Right hindlimb (tissue), 1 donor: ENCODE results near the gene CDC7.
A peak's percentile ranks its signal among the peaks of the same experiment; 100 is the strongest.
"Not testable (repeated sequence)": the region's sequence is repeated elsewhere in the genome, so short reads cannot be mapped to it uniquely, and the experiment has no call there.

Source experiments
- DNase-seq: peaks from one replicate; pipeline ENCODE4 v3.0.0-alpha.2; 2018

Gene CDC7

DNA sequence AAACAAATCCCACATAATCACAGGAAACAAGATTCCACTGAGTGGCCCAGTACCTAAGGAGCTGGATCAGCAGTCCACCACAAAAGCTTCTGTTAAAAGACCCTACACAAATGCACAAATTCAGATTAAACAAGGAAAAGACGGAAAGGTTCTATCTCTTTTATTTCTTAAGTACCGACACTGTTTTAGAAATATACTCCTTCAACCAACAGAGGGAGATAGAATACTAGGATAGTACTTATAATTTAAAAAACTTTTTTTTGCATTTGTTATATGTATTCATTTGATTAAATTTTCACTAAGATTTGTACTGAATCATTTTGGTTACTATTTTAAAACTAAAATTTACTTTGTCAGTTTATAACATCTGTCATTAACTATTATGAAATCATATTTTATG, 12.5 kb downstream of the CDC7 start:
- DNase-seq, result no peak

DNA sequence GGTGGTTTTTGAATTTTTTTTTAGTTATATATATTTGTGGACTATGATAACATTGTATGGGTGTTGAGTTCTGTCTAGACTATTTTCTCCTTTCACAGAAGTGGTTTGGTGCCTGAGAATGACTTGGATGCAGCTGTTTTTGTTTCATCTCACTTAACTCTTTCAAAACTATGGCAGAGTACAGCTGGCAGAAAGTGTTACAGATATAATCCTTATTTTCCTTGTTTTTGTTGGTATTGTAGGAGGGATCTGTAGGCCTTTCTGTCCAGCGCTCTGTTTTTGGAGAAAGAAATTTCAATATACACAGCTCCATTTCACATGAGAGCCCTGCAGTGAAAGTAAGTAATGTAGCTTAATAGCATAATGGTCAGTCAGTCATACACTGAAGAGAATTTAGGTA, 13.1 kb downstream of the CDC7 start:
- DNase-seq, result no peak

DNA sequence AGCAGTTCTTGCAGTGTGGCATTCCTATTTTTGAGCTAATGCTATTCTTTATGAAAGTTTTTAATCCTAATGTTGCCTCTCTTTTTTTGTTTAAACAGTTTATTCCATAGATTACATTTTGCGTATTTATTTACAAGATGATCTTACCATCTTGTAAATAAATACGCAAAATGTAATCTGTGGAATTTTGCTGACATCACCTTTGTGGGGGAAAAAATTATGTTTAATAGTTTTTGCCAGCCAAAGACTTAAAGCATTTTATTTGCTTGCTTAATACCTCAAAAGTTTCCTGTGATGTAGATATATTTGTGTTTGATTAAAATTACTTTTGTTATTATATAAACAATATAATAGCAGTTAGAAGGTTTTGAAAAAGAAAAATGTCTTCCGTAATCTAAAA, 15.3 kb downstream of the CDC7 start:
- DNase-seq, result no peak

GRCh38 chr1:91516605-91517004, 16.0 kb downstream of the CDC7 start:
- not testable (repeated sequence) for DNase-seq

DNA sequence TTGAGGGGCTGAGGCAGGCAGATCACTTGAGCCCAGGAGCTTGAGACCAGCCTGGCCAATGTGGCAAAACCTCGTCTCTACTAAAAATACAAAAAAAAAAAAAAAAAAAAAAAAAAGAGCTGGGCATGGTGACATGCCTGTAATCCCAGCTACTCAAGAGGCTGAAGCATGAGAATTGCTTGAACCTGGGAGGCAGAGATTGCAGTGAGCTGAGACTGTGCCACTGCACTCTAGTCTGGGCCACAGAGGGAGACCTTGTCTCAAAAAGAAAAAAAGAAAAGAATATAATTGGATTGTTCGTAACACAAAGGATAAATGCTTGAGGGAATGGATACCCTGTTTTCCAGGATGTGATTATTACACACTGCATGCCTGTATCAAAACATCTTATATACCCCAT, 18.5 kb downstream of the CDC7 start:
- DNase-seq, result not testable (repeated sequence)

- no peak for DNase-seq
Observed at GRCh38 chr1:91520942-91521507, 20.4 kb downstream of the CDC7 start.

DNA sequence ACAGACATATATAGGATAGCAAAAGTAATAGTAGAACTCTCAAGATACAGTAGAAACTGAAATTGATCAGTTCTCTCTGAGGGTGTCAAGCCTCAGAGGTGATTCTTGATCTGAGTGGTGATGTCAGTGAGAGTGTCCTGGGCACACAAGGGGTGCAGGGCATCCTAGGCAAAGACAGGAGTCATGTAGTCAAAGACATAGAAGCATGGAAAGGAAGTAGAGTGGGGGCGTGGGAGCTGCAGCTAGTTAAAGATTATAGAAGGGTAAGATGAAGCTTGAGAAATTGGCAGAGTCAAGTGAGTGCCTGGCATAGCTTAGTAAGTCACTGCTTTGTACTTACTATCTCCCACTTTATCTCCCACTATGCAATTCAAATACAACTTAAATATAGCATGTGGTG, 22.8 kb downstream of the CDC7 start:
- no peak for DNase-seq

DNA sequence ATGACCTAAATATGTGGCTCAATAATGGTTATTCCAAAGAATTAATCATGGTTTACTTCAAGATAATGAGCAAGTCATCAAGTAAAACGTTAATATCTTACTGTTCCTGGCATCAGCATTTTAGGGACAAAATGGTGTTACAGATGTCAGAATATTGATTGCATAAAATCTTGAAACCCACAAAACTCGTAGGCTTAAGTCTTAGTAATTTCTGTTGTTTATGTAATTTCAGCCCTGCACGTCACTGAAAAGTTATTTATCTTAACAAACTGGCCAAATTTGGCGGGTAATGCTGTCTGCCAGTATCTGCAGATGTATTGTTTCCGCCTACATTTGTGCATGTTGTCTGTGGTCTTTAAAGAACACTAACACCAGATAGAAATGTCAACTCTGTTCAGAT, 25.8 kb downstream of the CDC7 start:
- DNase-seq, result no peak

GRCh38 chr1:91527266-91527765, 26.7 kb downstream of the CDC7 start:
- DNase-seq, result no peak

GRCh38 chr1:91527781-91528180, 27.1 kb downstream of the CDC7 start:
- DNase-seq, result peak; percentile 32

DNA sequence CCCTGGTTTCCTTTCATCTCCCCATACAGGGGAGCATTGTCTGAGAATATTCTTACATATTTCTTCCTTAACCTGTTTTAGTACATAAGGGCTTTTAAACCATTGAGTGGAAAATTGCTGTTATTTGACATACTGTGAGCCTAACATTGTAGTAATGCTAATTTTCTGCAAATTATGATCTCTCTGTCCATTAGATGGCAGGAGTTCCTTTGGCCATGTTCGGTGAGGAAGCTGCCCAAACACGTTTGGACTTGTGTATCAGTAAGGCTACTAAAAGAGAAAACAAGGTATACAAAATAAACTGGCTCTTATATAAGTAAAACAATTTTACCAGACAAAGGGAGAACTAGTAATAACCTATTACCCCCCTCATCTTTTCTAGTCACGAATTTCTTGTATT, 29.2 kb downstream of the CDC7 start:
- no peak for DNase-seq

DNA sequence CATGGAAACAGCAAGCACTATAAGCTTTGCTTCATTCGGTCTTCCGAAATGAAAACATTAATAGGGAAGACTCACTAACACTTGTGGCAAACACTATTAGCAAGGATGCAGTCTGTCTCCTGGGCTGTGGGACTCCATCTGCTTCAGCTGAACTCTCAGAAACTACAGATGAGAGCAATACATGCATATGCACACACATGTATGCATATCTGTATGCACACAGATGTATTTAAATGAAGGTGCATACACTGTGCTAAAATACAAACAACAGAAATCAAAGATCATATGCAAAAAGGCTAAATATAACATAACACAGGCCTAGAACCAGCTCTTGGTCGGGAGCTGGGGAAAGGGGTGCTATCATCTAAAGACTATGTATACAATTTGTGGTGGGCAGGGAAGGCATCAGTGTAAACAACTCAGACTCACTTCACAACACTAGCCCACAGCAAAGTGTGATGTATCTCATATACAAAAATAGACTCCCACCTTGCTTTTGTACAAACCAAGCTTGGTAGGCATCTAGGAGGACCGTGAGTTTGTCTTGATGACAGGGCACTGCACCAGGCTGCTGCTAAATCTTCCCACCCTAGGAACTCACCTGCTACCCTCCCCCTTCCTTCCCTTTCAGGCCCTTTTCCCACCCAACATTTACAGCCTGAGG, 32.8 kb downstream of the CDC7 start:
- DNase-seq, result no peak

DNA sequence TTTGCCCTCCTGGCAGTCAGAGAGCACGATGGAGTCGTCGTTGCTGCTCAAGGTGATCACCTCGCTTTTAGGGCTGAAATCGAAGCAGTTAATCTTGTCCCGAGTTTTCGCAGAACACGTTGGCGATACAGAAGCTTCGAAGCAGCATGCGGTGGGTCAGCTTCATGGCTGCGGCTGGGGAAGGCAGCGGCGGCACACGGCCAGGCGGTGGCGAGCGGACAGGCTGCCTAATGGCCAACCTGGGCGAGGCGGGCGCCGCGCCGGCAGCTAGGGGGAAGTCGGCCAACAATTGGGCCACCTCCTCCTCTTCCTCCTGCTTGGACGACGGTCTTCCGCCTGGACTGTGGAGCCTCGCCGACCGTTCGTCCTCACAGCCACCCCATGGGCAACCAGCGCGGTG, 34.8 kb downstream of the CDC7 start:
- no peak for DNase-seq

DNA sequence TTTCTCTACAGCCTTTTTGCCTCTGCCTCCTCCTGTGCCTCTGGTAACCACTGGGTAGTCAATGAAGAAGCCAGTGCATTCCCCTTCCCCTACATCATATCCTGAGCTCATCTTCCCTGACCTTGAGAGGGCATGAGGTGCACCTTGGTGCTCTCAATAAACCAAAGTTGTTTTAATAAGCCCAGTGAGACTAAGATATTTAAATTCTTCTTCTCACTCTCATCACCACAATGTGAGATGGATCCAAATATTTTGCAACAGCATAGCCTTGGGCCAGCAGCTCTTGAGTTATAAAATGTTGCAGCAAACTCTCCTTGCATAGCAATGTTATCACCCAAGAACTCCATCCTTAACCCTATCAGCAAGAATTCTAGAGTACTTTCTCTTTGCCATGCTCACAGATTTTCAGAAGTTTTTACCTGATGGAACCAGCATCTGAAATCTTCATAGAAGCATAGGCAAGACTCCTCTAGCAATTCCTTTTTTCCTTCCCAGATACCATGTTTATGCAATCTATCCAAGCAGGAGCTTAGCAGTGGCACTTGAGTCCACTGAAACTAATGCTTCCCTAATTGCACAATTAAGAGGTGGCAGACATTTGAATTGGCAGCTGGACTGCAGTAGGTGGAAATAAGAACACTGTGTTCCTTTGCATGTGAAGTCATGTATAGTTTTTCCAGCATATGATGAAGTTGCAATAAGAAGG, 36.8 kb downstream of the CDC7 start:
- DNase-seq, result no peak

- DNase-seq, result no peak
Observed at GRCh38 chr1:91537987-91538304, 37.3 kb downstream of the CDC7 start.

GRCh38 chr1:91540910-91541309, 40.3 kb downstream of the CDC7 start:
- no peak for DNase-seq

DNA sequence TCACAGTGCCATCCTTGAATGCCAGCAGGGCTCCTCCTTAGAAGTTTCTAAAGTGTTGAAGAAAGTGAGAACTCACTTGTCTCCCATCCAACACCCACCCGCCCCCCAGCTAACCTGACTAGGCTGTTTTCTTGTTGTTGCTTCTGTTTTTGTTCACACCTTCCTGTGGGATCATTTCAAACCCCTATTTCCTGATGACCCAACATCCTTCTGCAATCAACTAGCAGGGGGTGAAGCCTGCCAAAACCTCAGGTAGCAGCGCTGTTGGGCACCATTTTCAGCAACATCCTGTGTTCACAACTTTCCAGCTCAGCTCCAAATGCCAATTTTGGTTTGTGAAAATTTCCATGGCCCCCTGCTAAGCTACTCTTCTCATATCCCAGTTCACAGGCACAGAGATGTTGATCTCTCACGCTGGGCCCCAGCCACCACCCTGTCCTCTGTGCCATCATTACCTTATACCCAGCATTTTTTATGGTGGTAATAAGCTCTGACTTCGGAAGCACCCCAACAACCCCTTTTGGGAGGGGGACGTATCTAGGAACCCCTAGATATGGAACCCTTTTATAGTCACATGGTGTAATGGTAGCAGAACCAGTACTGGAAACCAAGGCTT, 41.4 kb downstream of the CDC7 start:
- no peak for DNase-seq

GRCh38 chr1:91545506-91546300, 45.1 kb downstream of the CDC7 start:
- no peak for DNase-seq

GRCh38 chr1:91546301-91546581, 45.6 kb downstream of the CDC7 start:
- no peak for DNase-seq

DNA sequence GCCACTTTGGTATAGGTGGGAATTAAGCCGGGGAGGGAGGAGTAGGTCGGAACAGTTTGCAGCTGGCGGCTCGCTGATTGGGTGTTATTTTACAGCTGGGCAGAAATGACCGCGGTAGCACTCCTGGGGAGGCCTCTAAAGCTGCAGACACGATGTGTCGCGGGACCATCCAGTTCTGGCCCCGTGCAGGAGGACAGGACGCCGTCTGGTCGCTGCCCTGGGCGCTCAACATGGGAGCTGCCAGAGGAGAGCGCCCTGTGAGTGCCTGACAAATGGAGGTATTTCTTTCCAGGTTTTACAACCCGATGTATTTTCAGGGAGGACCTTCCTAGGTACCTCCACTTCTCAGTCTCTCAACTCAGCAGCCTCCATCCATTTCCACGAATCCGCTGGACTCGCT, 46.2 kb downstream of the CDC7 start:
- DNase-seq, result no peak

- peak; percentile 49 for DNase-seq
Observed at GRCh38 chr1:91548376-91549040, 47.9 kb downstream of the CDC7 start.

DNA sequence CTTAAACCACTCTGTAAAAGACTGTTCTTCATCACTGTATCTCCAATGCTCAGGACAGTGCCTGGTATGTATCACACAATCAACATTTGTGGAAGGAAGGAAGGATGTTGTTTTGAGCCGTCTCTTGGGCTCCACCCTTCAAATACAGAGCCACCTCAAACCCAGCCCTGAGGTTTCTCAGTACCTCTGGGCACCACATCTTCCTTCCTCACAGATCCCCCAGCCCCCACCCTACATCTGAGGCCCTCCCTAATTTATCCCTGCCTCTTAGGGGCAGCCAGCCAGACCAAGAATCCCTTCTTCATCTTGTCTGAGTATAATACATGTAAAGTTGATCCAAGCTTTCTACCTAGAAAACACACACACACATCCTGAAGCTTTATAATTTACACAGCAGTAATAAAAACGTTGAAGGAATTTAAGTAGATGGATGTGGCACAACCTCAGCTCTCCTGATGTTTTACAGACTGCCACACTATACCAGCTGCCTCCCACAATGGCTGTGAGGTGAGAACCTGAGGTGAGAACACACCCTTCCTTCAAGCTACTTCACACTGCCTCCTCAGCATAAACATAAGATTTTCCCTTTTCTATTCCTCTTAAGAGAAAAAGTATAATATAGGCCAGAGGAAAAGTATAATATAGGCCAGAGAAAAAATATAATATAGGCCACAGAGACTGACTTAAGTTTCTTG, 48.5 kb downstream of the CDC7 start:
- no peak for DNase-seq
